CD14-positive monocyte (primary cell): ENCODE results near the gene CDT1. TPM values are rescaled to one million over a fixed set of nuclear protein-coding genes. Genes with fewer than 3 reads are reported as not detected.

Experiments
- DNase-seq, 3 donors: peaks; one replicate each; pipeline ENCODE4 v3.0.0-alpha.2; 2011 to 2022
- H2AFZ ChIP-seq: 2 replicates; pipeline ENCODE4 v1.6.0; 2012; ENCODE audit warnings: mild to moderate bottlenecking, low read depth, low read length, inconsistent platforms; ENCODE audit not compliant: insufficient read depth, poor library complexity, severe bottlenecking
- H3K27ac ChIP-seq, 2 donors: 1 replicate in 1 of 2; 2 replicates in 1 of 2; pipeline ENCODE4 v1.5.1; 2012 to 2013; ENCODE audit warnings: low read length in 2 of 2, control low read depth in 1 of 2, inconsistent platforms in 1 of 2, low read depth in 1 of 2, mild to moderate bottlenecking in 1 of 2
- H3K27me3 ChIP-seq, 2 donors: one replicate each; pipeline versions ENCODE4 v1.6.0 to v1.6.1; 2011 to 2013; ENCODE audit warnings: low read length in 2 of 2; ENCODE audit not compliant: control insufficient read depth in 2 of 2, insufficient read depth in 2 of 2
- H3K36me3 ChIP-seq, 2 donors: replicated peaks in 1 of 2; 1 replicate in 1 of 2; 2 replicates in 1 of 2; pipeline versions ENCODE4 v1.5.1 to v1.6.1; 2012 to 2013; ENCODE audit warnings: low read length in 2 of 2, control low read depth in 1 of 2, inconsistent platforms in 1 of 2, mild to moderate bottlenecking in 1 of 2; ENCODE audit not compliant: insufficient read depth in 2 of 2, control insufficient read depth in 1 of 2
- H3K4me1 ChIP-seq, 2 donors: 1 replicate in 1 of 2; 2 replicates in 1 of 2; pipeline versions ENCODE4 v1.5.1 to v1.6.1; 2012 to 2013; ENCODE audit warnings: low read length in 2 of 2, control low read depth in 1 of 2, inconsistent platforms in 1 of 2, mild to moderate bottlenecking in 1 of 2, moderate library complexity in 1 of 2; ENCODE audit not compliant: insufficient read depth in 2 of 2, control insufficient read depth in 1 of 2
- H3K4me2 ChIP-seq: replicated peaks from 2 replicates; pipeline ENCODE3; 2012; ENCODE audit warnings: low read length, moderate library complexity, mild to moderate bottlenecking; ENCODE audit not compliant: poor library complexity, severe bottlenecking; ENCODE audit errors: extremely low read depth
- H3K4me3 ChIP-seq, 3 experiments: fragments of 200-600 bp in 1 of 3; sonication (generic) in 1 of 3; replicated peaks in 1 of 3; 1 replicate in 2 of 3; 2 replicates in 1 of 3; pipeline ENCODE4 v1.5.1; 2011 to 2013; ENCODE audit warnings: low read length in 3 of 3, mild to moderate bottlenecking in 3 of 3, control low read depth in 2 of 3, low read depth in 2 of 3, inconsistent platforms in 1 of 3, moderate library complexity in 1 of 3
- H3K79me2 ChIP-seq: 2 replicates; pipeline ENCODE4 v1.6.0; 2012; ENCODE audit warnings: mild to moderate bottlenecking, control low read depth, inconsistent platforms, low read length, moderate library complexity; ENCODE audit not compliant: insufficient read depth
- H3K9ac ChIP-seq: 2 replicates; pipeline ENCODE4 v1.6.0; 2017; ENCODE audit warnings: low read length, mild to moderate bottlenecking; ENCODE audit not compliant: insufficient read depth, poor library complexity, severe bottlenecking
- H3K9me3 ChIP-seq, 2 donors: replicated peaks in 1 of 2; 1 replicate in 1 of 2; 2 replicates in 1 of 2; pipeline versions ENCODE4 v1.5.1 to v1.6.1; 2012 to 2013; ENCODE audit warnings: low read length in 2 of 2, control low read depth in 1 of 2; ENCODE audit not compliant: control insufficient read depth in 1 of 2, insufficient read depth in 1 of 2
- H4K20me1 ChIP-seq: 2 replicates; pipeline ENCODE4 v1.6.0; 2012; ENCODE audit warnings: mild to moderate bottlenecking, low read length, control low read depth, moderate library complexity; ENCODE audit not compliant: insufficient read depth
- H3K27ac Mint-ChIP-seq, 7 donors: one replicate each; pipeline ENCODE4 v1.8.0; 2020; ENCODE audit warnings: mild to moderate bottlenecking in 7 of 7, mixed read lengths in 7 of 7, moderate library complexity in 6 of 7, inconsistent platforms in 2 of 7
- H3K27me3 Mint-ChIP-seq, 3 donors: one replicate each; pipeline ENCODE4 v1.8.0; 2021 to 2022; ENCODE audit warnings: low read depth in 3 of 3, mild to moderate bottlenecking in 3 of 3, mixed read lengths in 3 of 3, moderate library complexity in 3 of 3, inconsistent platforms in 1 of 3
- H3K36me3 Mint-ChIP-seq, 2 donors: one replicate each; pipeline ENCODE4 v1.8.0; 2020; ENCODE audit warnings: mixed read lengths in 2 of 2, inconsistent platforms in 1 of 2, mild to moderate bottlenecking in 1 of 2
- H3K4me1 Mint-ChIP-seq: one replicate; pipeline ENCODE4 v1.8.0; 2020; ENCODE audit warnings: mild to moderate bottlenecking, mixed read lengths
- H3K4me3 Mint-ChIP-seq, 2 donors: one replicate each; pipeline ENCODE4 v1.8.0; 2020; ENCODE audit warnings: mild to moderate bottlenecking in 2 of 2, mixed read lengths in 2 of 2, moderate library complexity in 1 of 2
- H3K9me3 Mint-ChIP-seq, 7 donors: one replicate each; pipeline ENCODE4 v1.8.0; 2020 to 2022; ENCODE audit warnings: mixed read lengths in 7 of 7, mild to moderate bottlenecking in 6 of 7, moderate library complexity in 6 of 7, inconsistent platforms in 2 of 7
- WGBS: methylation state at CpG from one replicate; pipeline ENCODE4 v1.1.5; 2013; ENCODE audit warnings: missing lambda C conversion rate; ENCODE audit not compliant: insufficient coverage; 5-methylcytosine and 5-hydroxymethylcytosine counted together
- intact Hi-C, 2 donors: fragments of 100-400 bp; cut with micrococcal nuclease; formaldehyde crosslinking; loops; one replicate each; pipeline versions ENCODE4 v1.15.0 to v1.15.1; 2023
- polyA plus RNA-seq, 3 donors: library from polyadenylated mRNA; depleted of rRNA in 1 of 3; unstranded in 2 of 3; stranded (reverse) in 1 of 3; fragments of 300-500 nt in 2 of 3; fragments of >200 nt in 1 of 3; fragmentation: Illumina TruSeq in 2 of 3; gene quantifications; 1 replicate in 2 of 3; 2 replicates in 1 of 3; pipeline ENCODE4 v1.2.3, GENCODE V29; 2012 to 2021
- TF ChIP-seq, protein P1 (sequence below): fragments of 200-600 bp; IDR thresholded peaks from one replicate; pipeline ENCODE4 v1.8.0; 2022; ENCODE audit warnings: antibody characterized with exemption, mild to moderate bottlenecking

CDT1 gene
- polyA plus RNA-seq, 3 donors = 0.07 to 0.24 (median 0.16) TPM

- H3K27ac Mint-ChIP-seq = peak overlapping the region in 1 of 7 donors; percentile 59
- Histone ChIP-seq H3K27ac (no peak overlapping the region), H3K9me3 (no peaks in the 10 kb centered on the region), H3K4me2 (no peak overlapping the region), H3K4me1 (no peaks in the 10 kb centered on the region), H3K27me3 (no peaks in the 10 kb centered on the region), H3K4me3 (no peak overlapping the region), H2AFZ (no peak overlapping the region), H3K79me2 (no peaks in the 10 kb centered on the region), H3K36me3 (peaks cover 25 to 30% of the 10 kb centered on the region in 2 donors), H3K9ac (no peak overlapping the region), H4K20me1 (peaks cover 16% of the 10 kb centered on the region)
- intact Hi-C loops = loop anchor here in 1 of 2 donors (10.0 kb wide), 1 partner anchor 396 kb away; the partner anchor contains the start of gene ZNF778
- no peak overlapping the region for H3K4me3 Mint-ChIP-seq
- no peaks in the 10 kb centered on the region for H3K27me3 Mint-ChIP-seq
- WGBS = 95% methylated on average over 17 of the region's 18 CpGs
- TF ChIP-seq, protein P1, sequence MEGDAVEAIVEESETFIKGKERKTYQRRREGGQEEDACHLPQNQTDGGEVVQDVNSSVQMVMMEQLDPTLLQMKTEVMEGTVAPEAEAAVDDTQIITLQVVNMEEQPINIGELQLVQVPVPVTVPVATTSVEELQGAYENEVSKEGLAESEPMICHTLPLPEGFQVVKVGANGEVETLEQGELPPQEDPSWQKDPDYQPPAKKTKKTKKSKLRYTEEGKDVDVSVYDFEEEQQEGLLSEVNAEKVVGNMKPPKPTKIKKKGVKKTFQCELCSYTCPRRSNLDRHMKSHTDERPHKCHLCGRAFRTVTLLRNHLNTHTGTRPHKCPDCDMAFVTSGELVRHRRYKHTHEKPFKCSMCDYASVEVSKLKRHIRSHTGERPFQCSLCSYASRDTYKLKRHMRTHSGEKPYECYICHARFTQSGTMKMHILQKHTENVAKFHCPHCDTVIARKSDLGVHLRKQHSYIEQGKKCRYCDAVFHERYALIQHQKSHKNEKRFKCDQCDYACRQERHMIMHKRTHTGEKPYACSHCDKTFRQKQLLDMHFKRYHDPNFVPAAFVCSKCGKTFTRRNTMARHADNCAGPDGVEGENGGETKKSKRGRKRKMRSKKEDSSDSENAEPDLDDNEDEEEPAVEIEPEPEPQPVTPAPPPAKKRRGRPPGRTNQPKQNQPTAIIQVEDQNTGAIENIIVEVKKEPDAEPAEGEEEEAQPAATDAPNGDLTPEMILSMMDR = no peak
- H3K9me3 Mint-ChIP-seq = peaks cover 0 to 3% (median 0%) of the 10 kb centered on the region in 7 donors
- H3K4me1 Mint-ChIP-seq = no peaks in the 10 kb centered on the region
- peaks cover 13 to 41% of the 10 kb centered on the region in 2 donors for H3K36me3 Mint-ChIP-seq
- DNase-seq = no peak
These were observed 14.9 kb downstream of the CDT1 start for GRCh38 chr16:88818575-88818874.

- Histone ChIP-seq H2AFZ (no peak overlapping the region), H3K79me2 (no peaks in the 10 kb centered on the region), H3K9me3 (no peaks in the 10 kb centered on the region), H3K4me3 (no peak overlapping the region), H3K4me2 (no peak overlapping the region), H3K4me1 (no peaks in the 10 kb centered on the region), H3K27ac (no peak overlapping the region), H3K9ac (no peak overlapping the region), H4K20me1 (peaks cover 12% of the 10 kb centered on the region), H3K36me3 (peaks cover 25 to 34% of the 10 kb centered on the region in 2 donors), H3K27me3 (no peaks in the 10 kb centered on the region)
- no peaks in the 10 kb centered on the region for H3K27me3 Mint-ChIP-seq
- intact Hi-C loops = loop anchor here in 1 of 2 donors (10.0 kb wide), 1 partner anchor 396 kb away; the partner anchor contains the start of gene ZNF778
- H3K36me3 Mint-ChIP-seq = peaks cover 13 to 45% of the 10 kb centered on the region in 2 donors
- peaks cover 0 to 3% (median 0%) of the 10 kb centered on the region in 7 donors for H3K9me3 Mint-ChIP-seq
- H3K4me3 Mint-ChIP-seq = no peak overlapping the region
- DNase-seq = no peak
- no peaks in the 10 kb centered on the region for H3K4me1 Mint-ChIP-seq
- 90% methylated on average over 11 of the region's 16 CpGs for WGBS
- no peak overlapping the region for H3K27ac Mint-ChIP-seq
- TF ChIP-seq, protein P1 = no peak
These were observed 15.5 kb downstream of the CDT1 start for GRCh38 chr16:88819126-88819525.
